ENCODE data around the gene TPRN. TPM values are rescaled to one million over a fixed set of nuclear protein-coding genes. Genes with fewer than 3 reads are reported as not detected.

The TPRN gene
- total RNA-seq, 1 donor from 2014 or later, result 8.8 TPM

- DNase-seq (ENCODE audit: low spot score) (no peak), ATAC-seq (no peak)
- intact Hi-C loops (cut with DNase I), result no loop called here
These were observed 31.4 kb downstream of the TPRN start for GRCh38 chr9:137168904-137169856.

- DNase-seq (ENCODE audit: low spot score), result no peak
- intact Hi-C loops (cut with DNase I), result no loop called here
- ATAC-seq, result no peak
These were observed 32.0 kb downstream of the TPRN start for GRCh38 chr9:137168573-137168903.

GRCh38 chr9:137167747-137168572, 32.6 kb downstream of the TPRN start:
- intact Hi-C loops (cut with DNase I), result no loop called here
- no peak for ATAC-seq
- no peak for DNase-seq (ENCODE audit: low spot score)

- intact Hi-C loops (cut with DNase I), result no loop called here
- DNase-seq (ENCODE audit: low spot score), result no peak
- ATAC-seq, result no peak
These were observed 33.2 kb downstream of the TPRN start for GRCh38 chr9:137167277-137167746.

GRCh38 chr9:137166380-137167229, 33.9 kb downstream of the TPRN start:
- DNase-seq (ENCODE audit: low spot score) (no peak), ATAC-seq (no peak)

GRCh38 chr9:137165250-137165836, 35.2 kb downstream of the TPRN start:
- intact Hi-C loops (cut with DNase I), result no loop called here
- no peak for ATAC-seq

More at GRCh38 chr9:137166380-137167229, 33.9 kb downstream of the TPRN start:
- intact Hi-C loops (cut with DNase I), result no loop called here

GRCh38 chr9:137164370-137165249, 35.9 kb downstream of the TPRN start:
- ATAC-seq, result no peak
- intact Hi-C loops (cut with DNase I), result no loop called here

More at GRCh38 chr9:137165250-137165836, 35.2 kb downstream of the TPRN start:
- DNase-seq (ENCODE audit: low spot score), result no peak

GRCh38 chr9:137163805-137164204, 36.7 kb downstream of the TPRN start:
- DNase-seq (ENCODE audit: low spot score), result no peak
- no peak for ATAC-seq
- intact Hi-C loops (cut with DNase I), result no loop called here

More at GRCh38 chr9:137164370-137165249, 35.9 kb downstream of the TPRN start:
- DNase-seq (ENCODE audit: low spot score), result no peak

- no peak for DNase-seq (ENCODE audit: low spot score)
- intact Hi-C loops (cut with DNase I), result no loop called here
- no peak for ATAC-seq
These were observed 37.2 kb downstream of the TPRN start for GRCh38 chr9:137163365-137163715.

GRCh38 chr9:137162505-137163364, 37.8 kb downstream of the TPRN start:
- DNase-seq (ENCODE audit: low spot score), result no peak
- no peak for ATAC-seq
- intact Hi-C loops (cut with DNase I), result no loop called here

- ATAC-seq, result no peak
- no peak for DNase-seq (ENCODE audit: low spot score)
- intact Hi-C loops (cut with DNase I), result no loop called here
These were observed 38.7 kb downstream of the TPRN start for GRCh38 chr9:137161558-137162486.

GRCh38 chr9:137160716-137161557, 39.6 kb downstream of the TPRN start:
- no peak for DNase-seq (ENCODE audit: low spot score)
- intact Hi-C loops (cut with DNase I), result no loop called here
- no peak for ATAC-seq

GRCh38 chr9:137160054-137160425, 40.5 kb downstream of the TPRN start:
- intact Hi-C loops (cut with DNase I), result no loop called here
- DNase-seq (ENCODE audit: low spot score) (no peak), ATAC-seq (no peak)

- no peak for DNase-seq (ENCODE audit: low spot score)
- no peak for ATAC-seq
- intact Hi-C loops (cut with DNase I), result no loop called here
These were observed 41.2 kb downstream of the TPRN start for GRCh38 chr9:137159105-137160053.

Data from sciatic nerve (tissue), 2 donors.